Subcutaneous adipose tissue (tissue), 4 donors: Measurements from ENCODE around the gene OOSP4B. TPM values are rescaled to one million over a fixed set of nuclear protein-coding genes. Genes with fewer than 3 reads are reported as not detected.

Experiments
- total RNA-seq, 4 donors: library from RNA; depleted of rRNA; stranded (reverse); fragments of >200 nt; gene quantifications; one replicate each; pipeline ENCODE4 v1.1.0, GENCODE V29; 2016
- TF ChIP-seq, protein P1 (sequence below): fragments of 450-650 bp; IDR thresholded peaks from one replicate; pipeline ENCODE4 v1.5.1; 2016; ENCODE audit warnings: low read depth, mild to moderate bottlenecking, control low read depth, antibody characterized with exemption, moderate library complexity

Gene OOSP4B
- total RNA-seq, 4 donors from 2014 or later, result not detected

DNA sequence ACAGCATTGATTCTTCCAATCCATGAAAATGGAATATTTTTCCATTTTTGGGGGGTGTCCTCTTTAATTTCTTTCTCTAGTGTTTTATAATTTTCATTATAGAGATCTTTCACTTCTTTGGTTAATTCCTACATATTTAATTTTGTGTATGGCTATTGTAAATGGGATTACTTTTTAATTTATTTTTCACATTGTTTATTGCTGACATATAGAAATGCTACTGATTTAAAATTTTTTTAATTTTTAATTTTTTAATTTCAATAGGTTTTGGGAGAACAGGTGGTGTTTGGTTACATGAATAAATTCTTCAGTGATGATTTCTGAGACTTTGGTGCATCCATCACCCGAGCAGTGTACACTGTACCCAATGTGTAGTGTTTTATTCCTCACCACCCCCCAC lies 26.6 kb upstream of the OOSP4B start:
- TF ChIP-seq, protein P1, sequence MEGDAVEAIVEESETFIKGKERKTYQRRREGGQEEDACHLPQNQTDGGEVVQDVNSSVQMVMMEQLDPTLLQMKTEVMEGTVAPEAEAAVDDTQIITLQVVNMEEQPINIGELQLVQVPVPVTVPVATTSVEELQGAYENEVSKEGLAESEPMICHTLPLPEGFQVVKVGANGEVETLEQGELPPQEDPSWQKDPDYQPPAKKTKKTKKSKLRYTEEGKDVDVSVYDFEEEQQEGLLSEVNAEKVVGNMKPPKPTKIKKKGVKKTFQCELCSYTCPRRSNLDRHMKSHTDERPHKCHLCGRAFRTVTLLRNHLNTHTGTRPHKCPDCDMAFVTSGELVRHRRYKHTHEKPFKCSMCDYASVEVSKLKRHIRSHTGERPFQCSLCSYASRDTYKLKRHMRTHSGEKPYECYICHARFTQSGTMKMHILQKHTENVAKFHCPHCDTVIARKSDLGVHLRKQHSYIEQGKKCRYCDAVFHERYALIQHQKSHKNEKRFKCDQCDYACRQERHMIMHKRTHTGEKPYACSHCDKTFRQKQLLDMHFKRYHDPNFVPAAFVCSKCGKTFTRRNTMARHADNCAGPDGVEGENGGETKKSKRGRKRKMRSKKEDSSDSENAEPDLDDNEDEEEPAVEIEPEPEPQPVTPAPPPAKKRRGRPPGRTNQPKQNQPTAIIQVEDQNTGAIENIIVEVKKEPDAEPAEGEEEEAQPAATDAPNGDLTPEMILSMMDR, result no peak

DNA sequence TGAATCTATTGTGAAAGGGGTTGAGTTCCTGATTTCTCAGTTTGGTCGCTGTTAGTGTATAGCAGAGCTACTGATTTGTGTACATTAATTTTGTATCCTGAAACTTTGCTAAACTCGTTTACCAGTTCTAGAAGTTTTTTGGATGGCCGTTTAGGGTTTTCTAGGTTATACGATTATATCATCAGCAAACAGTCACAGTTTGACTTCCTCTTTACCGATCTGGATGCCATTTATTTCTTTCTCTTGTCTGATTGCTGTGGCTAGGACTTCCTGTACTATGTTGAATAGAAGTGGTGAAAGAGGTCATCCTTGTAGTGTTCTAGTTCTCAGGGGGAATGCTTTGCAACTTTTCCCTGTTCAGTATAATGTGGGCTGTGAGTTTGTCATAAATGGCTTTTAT lies 24.6 kb upstream of the OOSP4B start:
- TF ChIP-seq, protein P1, result no peak

DNA sequence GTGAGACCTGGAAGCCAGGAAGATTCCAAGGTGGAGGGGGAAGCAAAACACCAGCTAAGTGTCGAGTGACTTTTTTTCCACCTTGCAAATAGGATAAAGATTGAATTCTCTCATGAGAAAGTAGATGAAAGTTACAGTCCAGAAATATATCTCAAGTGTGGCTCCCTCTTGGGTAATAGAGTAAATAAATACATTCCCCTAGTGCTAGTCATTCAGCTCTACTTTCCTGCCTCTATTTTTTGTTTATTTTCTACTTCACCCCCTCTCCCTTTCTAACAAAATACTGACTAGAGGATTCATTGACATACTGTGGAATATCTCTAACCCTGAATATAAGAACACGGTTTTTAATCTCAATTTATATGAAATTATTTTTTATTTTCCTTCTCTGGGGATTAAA lies 19.2 kb upstream of the OOSP4B start:
- TF ChIP-seq, protein P1, result no peak

DNA sequence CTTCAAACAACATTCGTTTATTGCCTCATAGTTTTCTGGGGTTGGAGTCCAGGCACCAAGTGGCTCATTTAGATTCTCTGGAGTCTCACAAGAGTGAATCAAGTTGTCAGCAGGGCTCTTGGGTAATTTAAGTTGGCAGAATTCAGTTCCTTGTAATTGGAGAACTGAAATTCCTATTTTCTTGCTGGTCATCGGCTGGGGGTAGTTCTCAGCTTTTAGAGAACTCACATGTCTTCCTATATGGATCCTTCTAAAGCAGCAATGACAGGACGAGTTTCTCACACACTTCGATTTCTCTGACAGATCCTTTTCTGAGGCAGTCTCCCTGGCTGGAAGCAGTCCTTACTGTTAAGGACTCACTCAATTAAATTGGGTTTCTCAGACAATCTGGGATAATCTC lies 17.3 kb upstream of the OOSP4B start:
- TF ChIP-seq, protein P1, result no peak

DNA sequence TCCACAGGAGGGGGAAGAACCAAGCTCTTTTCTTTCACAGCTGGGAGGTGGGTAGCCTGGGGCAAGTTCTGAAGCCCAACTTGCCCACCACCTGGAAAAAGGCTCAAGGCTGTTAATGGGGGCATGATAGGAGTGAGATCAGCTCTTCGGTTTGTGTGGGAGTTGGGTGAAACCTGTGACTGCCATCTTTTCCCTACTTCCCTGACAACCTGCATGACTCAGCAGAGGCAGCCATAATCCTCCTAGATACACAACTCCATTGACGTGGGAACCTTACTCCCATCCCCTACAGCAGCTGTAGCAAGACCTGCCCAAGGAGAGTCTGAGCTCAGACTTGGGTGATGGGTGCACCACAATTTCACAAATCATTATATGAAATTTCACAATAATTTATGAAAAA lies 13.3 kb upstream of the OOSP4B start:
- TF ChIP-seq, protein P1, result no peak

DNA sequence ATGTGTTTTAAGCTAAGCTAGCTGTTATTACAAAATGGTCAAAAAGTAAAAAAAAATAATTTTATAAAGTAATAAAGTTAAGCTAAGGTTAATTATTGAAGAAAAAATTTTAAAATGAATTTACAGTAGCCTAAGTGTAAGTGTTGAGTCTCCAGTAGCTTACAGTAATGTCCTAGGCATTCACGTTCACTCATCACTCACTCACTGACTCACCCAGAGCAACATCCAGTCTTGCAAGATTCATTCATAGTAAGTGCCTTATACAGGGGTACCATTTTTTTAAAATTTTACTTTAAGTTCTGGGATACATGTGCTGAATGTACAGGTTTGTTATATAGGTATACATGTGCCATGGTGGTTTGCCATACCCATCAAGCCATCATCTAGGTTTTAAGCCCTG lies 11.6 kb upstream of the OOSP4B start:
- TF ChIP-seq, protein P1, result no peak

DNA sequence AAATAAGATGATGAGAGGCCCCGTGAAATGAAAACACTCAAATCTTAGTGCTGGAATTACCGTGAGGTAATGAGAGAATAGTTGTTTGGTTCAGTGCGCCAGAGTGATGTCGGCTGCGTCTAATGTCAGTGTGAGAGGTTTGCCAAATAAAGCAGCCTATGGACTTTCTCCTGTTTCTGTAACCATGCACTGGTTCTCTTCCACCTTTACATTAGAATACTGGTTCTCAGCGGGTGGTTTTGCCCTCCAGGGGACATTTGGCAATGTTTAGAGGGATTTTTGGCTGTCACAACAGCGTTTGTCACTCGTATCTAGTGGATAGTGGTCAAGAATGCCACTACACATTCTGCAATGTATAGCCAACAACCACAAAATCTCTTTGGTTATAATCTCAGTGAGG lies 1.1 kb downstream of the OOSP4B start:
- TF ChIP-seq, protein P1, result no peak
